Ureter (tissue), 1 donor: ENCODE results near the gene COL9A3. TPM values are rescaled to one million over a fixed set of nuclear protein-coding genes. Genes with fewer than 3 reads are reported as not detected.

Source experiments
- DNase-seq: peaks from one replicate; pipeline ENCODE4 v3.0.0-alpha.2; 2020; ENCODE audit warnings: low spot score
- total RNA-seq: library from RNA; stranded (reverse); gene quantifications from one replicate; pipeline ENCODE4 v1.2.4, GENCODE V29; 2023
- donor health status: DM: yes; HTN: yes; CAD: no.

Gene COL9A3
- total RNA-seq, 1 donor from 2014 or later = 5.1 TPM

DNA sequence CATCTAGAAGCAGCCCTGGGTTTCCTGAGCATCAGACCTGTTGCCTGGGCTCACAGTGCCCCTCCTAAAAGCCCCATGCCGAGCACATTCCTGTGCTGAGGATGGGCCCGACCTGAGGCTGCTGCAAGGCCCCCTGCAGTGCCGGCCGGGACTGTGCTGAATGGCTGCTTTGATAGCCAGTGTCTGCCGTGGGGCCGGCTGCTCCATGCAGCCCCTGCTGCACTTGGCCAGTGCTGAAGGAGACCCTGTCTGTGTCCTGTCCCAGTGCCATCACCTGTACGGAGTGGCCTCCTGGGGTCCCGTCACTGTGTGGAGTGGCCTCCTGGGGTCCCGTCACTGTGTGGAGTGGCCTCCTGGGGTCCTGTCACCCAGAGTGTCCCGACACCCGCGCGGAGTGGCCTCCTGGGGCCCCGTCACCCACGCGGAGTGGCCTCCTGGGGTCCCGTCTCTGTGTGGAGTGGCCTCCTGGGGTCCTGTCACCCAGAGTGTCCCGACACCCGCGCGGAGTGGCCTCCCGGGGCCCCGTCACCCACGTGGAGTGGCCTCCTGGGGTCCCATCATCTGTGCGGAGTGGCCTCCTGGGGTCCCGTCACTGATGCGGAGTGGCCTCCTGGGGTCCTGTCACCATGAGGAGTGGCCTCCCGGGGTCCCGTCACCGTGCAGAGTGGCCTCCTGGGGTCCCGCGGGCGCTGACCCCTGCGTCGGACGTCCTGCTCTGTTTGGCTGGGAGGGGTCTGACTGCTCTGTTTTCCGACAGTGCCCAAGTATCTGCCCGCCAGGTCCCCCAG is 7.0 kb downstream of the COL9A3 start:
- DNase-seq = no peak

DNA sequence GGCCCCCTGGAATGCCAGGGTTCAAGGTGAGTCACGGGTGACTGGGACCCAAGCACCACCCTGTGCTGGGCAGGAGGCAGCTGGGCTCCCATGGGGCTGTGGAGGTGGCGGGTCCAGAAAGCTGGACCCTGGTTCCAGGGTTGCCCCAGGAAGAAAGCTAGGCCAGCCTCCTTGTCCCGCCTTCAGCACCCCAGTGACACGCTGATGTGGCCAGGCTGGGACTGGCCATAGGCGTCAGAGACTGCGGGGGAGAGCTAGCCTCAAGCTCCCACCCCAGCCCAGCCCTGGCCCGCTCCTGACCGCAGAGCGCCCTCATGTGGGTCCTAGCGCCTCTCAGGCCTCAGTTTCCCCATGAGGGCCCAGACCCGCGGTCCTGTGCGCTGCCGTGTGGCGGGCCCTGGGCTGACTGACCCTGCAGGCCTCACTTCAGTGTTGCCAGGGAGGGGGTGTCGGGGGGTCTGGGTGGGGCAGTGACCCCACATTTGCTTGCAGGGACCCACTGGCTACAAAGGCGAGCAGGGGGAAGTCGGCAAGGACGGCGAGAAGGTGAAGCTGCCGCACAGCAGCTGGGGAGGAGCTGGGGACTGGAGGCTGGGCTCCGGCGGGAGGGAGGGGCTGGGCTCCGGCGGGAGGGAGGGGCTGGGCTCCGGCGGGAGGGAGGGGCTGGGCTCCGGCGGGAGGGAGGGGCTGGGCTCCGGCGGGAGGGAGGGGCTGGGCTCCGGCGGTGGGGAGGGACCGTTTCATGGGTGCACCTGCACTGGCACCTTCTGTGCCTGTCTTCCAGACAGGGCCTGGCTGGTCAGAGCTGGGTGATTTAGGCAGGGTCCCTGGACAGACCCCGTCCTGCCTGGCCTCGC is 7.9 kb downstream of the COL9A3 start:
- no peak for DNase-seq

- DNase-seq = no peak
Observed at GRCh38 chr20:62825333-62825985, 8.6 kb downstream of the COL9A3 start.

GRCh38 chr20:62825986-62826645 is 9.3 kb downstream of the COL9A3 start:
- no peak for DNase-seq

DNA sequence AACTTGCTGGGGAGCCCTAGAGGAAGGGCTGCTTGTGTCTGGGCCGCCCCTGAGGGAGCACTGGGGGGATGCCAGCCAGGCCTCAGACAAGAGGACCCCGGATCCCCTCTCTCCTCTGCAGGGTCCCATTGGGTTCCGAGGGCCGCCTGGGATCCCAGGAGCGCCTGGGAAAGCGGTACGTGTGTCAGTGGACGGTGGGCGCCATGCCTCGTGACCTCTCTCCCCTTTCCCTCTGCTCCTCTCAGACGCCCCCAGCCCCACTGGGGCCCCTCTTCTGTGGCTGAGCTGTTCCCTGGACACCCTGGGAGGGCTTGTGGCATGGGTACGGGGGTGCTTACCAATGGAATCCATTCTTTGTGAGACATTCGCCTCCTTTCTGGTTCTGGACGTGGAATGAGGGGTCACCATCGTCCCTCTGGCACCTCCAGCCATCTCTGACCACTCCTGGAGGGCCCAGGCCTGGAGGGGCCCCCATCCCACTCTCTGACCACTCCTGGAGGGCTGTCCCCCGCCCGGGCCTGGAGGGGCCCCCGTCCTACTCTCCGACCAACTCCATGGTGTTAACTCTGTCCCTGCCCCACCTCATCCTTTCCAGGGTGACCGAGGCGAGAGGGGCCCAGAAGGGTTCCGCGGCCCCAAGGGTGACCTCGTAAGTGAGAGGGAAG is 9.9 kb downstream of the COL9A3 start:
- no peak for DNase-seq

- no peak for DNase-seq
Observed at GRCh38 chr20:62827311-62828038, 10.6 kb downstream of the COL9A3 start.

- no peak for DNase-seq
Observed at GRCh38 chr20:62828051-62828450, 11.2 kb downstream of the COL9A3 start.

- DNase-seq = no peak
Observed at GRCh38 chr20:62828511-62829230, 11.8 kb downstream of the COL9A3 start.

DNA sequence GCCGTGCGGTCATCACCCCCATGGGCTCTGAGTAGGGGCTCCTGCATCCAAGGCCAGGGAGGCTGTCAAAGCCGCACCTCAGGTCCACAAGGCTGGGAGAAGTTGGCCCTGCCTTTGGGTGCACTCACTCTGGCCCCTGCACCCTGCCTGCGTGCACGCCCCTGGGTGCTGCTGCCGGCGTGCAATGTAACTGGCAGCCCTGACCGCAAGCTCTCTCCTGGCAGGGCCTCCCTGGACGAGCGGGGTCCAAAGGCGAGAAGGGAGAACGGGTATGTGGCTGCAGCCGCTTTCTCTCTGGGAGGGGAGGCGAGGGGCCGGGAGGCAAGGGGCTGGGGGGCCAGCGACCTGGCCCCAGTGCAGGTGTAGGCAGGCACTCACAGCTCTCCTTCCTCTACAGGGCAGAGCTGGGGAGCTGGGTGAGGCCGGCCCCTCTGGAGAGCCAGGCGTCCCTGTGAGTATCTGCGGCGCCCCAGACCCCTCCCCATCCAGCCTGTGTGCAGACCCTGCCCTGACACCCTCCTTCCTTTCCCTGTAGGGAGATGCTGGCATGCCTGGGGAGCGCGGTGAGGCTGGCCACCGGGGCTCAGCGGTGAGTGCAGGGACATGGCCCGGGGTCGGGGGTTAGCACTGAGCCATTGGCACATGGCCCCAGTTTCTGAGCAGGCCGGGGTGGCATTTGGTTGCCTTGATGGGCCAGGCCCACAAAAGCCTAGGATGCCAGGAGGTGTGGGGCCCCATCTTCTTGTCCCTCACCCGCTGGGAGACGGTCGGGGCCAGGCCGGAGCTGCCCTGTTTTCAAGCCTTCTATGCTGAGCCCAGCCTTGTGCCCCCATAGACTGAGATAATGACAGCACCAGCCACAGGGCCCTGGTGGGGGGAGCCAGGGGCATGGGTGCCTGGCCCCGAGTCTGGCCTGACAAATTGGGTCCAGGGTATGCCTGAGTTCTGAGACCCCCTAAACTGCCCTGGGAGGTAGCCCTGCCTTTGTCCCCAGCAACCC is 12.7 kb downstream of the COL9A3 start:
- no peak for DNase-seq

GRCh38 chr20:62830251-62830650 is 13.4 kb downstream of the COL9A3 start:
- no peak for DNase-seq

DNA sequence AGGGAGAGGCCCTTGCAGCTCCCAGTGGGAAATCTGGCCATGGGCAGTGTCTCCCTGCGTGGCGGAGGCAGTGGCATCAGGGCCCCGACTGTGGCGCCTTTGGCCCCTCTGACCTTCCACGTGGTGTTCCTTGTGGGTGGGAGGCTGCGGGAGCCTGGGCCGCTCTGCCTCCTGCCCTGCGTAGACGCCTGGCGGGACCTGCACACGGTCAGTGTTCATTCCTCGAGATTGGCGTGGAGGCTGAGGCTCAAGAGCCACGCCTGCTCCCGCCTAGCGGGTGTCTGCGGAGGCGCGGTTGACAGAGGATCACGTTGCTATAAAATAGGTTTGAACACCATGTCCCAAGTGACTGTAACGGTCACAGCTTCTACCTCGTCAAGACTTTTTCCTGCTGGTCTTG is 14.0 kb downstream of the COL9A3 start:
- no peak for DNase-seq

DNA sequence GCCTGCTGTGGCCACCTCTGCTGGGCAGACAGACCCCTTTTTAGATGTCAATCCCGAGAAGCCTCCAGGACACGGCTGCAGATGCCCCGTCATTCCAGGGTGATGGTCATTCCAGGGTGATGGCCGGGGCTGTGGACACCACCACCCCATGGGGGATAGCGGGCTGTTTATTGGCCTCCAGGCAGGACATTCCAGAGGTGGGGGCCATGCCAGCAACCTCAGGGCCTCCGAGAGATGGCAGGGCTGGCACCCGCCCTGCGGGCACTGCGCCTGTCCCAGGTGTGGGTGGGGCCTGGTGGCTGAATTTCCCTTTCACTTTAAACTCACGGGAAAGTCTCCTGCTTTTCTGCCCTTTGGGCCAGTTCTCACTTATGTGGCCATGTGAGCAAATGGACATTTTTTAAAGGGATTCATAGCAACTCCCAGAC is 14.5 kb downstream of the COL9A3 start:
- DNase-seq = no peak

- DNase-seq = no peak
Observed at GRCh38 chr20:62831854-62832211, 15.0 kb downstream of the COL9A3 start.

DNA sequence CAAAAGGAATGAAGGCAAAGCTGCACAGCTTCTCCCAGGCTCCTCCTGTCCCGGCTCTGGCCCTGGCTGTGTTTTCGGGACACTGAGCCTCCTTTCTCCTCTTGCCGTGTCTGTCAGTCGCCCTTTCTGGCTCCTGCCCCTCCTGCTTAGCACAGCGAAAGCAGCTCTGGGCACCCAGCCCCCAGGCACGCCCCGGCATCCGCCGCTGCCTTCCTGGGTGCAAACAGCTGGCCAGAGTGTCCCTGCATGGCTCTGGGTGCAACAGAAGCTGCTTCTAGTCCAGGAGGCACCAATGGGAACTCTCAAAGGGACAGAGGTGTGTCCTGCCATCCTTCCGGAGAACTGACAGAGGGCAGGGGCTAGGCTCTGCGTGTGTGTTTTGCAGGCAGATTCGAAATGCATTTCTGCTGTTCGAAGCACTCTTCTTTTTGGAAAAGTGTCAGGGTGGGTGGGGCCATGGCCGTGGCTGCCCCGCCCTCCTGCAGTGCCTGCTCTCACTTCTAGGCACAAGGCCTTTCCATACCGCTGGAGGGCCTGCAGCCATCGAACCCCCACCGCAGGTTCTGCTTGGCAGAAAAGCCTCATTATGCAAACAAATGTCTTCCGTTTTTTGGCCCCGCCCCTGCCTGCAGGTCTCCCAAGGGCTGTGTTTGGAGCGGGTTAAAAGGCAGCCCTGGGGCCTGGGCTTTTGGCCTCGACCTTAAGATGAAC is 15.5 kb downstream of the COL9A3 start:
- DNase-seq = no peak

DNA sequence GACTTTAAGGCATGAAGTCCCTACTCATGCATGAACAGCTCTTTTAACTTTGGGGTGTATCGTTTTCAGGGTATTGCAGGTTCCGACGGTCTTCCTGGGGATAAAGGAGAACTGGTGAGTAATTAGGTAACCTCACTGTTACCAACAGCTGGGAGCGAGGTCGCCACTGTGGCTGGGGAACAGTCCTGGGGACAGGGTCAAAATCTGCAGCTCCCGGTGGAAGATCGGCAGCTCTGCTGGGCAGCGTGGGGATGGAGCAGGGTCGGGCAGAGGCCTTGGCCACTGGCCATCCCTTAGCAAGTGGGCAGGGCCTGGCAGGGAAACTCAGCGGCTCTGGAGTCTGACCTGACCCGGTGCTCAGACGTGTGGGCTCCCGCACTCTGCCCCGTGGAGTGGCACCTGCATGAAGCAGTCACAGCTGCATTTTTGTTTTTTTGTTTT is 16.1 kb downstream of the COL9A3 start:
- no peak for DNase-seq

GRCh38 chr20:62834967-62835730 is 18.3 kb downstream of the COL9A3 start:
- DNase-seq = no peak
